Astrocyte of the spinal cord (primary cell): ENCODE results near the gene STX16.
"Not testable (repeated sequence)": the region's sequence is repeated elsewhere in the genome, so short reads cannot be mapped to it uniquely, and the experiment has no call there.

Experiments
- DNase-seq: peaks from one replicate; pipeline ENCODE4 v3.0.0; 2011; ENCODE audit warnings: low read depth, low spot score
- H3K4me3 ChIP-seq: 2 replicates; pipeline ENCODE4 v1.5.1; 2011; ENCODE audit warnings: low read depth, mild to moderate bottlenecking, low read length, moderate library complexity
- in situ Hi-C: cut with HindIII; loops from 2 replicates; pipeline ENCODE4 v1.10.0; 2017; ENCODE audit warnings: low sequenced_read_pairs
- TF ChIP-seq, protein P1 (sequence below): IDR thresholded peaks from 2 replicates; pipeline ENCODE4 v1.5.1; 2012; ENCODE audit warnings: low read depth, mild to moderate bottlenecking, low read length, inconsistent platforms

STX16 gene

DNA sequence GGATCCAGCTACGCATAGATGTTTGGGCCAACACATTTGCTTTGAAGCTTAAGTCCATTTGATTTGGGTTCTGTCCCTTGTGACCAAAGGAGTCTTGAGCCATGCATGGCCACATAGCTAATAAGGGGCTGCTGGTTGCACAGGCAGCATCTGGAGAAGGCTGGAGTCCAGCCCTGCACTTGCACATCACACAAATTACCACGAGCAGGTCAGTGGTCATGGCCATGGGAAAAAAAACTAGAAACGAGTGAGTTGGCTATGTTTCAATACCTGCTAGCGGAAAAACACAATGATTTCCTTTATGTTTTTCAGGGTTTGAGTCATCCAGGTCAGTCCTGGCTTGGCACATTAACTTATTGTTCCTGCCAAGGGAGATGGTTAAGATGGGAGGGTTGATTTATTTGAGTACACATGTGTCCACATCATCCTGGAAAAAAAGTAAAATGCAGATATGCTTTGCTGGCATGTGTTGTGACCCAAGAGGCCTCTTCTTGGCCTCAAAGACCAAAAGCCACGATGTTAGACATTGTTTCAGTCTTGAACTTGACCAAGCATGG, 5.6 kb upstream of the STX16 start:
- TF ChIP-seq, protein P1, sequence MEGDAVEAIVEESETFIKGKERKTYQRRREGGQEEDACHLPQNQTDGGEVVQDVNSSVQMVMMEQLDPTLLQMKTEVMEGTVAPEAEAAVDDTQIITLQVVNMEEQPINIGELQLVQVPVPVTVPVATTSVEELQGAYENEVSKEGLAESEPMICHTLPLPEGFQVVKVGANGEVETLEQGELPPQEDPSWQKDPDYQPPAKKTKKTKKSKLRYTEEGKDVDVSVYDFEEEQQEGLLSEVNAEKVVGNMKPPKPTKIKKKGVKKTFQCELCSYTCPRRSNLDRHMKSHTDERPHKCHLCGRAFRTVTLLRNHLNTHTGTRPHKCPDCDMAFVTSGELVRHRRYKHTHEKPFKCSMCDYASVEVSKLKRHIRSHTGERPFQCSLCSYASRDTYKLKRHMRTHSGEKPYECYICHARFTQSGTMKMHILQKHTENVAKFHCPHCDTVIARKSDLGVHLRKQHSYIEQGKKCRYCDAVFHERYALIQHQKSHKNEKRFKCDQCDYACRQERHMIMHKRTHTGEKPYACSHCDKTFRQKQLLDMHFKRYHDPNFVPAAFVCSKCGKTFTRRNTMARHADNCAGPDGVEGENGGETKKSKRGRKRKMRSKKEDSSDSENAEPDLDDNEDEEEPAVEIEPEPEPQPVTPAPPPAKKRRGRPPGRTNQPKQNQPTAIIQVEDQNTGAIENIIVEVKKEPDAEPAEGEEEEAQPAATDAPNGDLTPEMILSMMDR: no peak
- peak; percentile 89 for DNase-seq
- in situ Hi-C loops: no loop called here
- H3K4me3 ChIP-seq: no peak overlapping the region

DNA sequence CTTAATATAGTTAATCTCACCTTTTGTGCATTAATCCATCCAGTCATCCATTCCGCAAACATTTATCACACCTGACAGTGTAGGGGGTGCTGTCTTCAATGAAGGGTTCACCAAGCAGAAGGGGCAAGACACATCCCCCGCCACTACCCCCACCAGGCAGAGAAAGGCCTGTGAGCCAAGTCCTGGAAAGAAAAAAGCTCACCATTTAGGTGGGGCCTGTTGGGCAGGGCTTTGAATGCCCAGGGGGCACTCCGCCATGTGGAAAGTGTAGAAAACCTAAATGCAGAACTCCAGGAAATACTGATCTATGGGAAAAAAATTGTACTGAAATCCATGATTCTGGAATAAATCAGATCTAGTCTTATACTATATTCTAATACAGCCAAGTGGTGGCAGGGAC, 4.8 kb upstream of the STX16 start:
- in situ Hi-C loops: no loop called here
- no peak overlapping the region for H3K4me3 ChIP-seq
- DNase-seq: no peak
- TF ChIP-seq, protein P1: no peak

DNA sequence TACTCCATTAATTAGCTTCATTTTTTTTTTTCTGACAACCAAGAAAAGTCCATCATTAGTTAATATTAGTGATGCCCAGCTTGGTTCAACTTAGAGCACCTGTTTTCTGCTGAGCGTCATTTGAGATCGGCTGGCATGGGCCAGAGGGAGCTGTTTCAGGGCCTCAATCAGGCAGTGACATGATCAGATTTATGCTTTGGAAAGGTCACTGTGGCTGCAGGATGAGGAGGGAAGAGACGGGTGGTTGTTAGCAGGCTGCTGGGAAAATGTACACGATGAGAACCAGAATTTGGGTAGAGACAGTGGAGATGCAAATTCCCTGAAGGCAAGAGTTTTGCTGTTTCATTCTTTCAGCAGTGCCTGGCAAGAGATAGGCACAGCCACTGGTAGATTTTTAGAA, 4.4 kb upstream of the STX16 start:
- TF ChIP-seq, protein P1: no peak
- H3K4me3 ChIP-seq: no peak overlapping the region
- no peak for DNase-seq
- in situ Hi-C loops: no loop called here

DNA sequence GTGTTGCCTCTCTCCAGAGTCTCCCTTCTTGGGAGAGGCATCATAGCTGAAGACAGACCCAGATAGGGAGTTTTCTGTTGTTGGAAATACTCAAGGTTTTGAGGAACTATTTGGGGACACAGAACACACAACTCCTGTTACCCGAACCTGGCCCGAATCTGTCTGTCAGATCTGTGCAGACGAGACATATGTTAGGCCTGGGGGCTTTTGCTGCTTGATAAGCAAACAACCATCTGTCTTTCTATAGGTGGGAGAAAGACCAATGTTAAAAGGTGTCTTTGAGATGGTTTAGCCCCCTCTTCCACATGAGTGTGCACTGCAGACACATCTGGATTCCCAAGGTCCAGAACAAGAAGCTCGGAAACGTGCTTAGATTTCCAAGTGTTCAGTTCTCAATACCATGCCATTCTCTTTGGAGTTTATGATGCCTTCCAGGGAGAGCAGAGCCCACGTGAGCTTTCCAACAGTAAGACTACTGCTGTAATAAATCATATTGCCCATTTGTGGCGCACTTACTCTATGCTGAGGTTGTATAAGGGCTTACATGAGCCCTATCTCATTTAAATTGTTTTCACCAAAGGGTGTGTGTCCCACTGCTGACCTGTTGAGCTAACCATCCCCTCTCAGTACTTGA, 3.8 kb upstream of the STX16 start:
- no peak overlapping the region for H3K4me3 ChIP-seq
- TF ChIP-seq, protein P1: no peak
- DNase-seq: no peak
- in situ Hi-C loops: no loop called here

DNA sequence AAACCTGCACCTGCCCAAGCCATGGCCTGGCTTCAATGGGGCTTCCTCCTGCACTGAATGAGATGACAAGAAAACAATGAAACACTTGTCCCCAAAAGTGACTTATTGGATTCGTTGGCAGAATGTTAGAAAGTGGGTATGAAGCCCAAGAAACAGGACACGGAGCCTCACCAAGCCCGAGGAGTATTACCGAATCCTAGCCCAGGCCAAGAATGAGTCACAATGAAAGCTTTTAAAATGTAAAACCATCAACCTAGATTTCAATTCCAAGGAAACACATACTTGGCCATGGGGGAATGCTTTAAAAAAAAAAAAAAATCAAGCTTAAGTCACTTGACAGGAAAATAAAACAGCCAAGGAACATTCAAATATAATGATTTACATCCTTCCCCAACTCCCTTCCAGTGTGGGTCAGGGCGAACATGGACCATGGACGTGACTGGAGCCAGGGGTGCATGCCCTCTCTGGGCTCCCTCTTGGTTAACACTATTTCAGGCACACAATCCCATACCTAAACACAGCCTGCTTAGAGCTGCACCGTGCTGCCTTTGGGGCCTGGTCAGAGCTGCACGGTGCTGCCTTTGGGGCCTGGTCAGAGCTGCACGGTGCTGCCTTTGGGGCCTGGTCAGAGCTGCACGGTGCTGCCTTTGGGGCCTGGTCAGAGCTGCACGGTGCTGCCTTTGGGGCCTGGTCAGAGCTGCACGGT, 3.1 kb upstream of the STX16 start:
- TF ChIP-seq, protein P1: no peak
- H3K4me3 ChIP-seq: no peak overlapping the region
- in situ Hi-C loops: no loop called here
- peak; percentile 89 for DNase-seq

DNA sequence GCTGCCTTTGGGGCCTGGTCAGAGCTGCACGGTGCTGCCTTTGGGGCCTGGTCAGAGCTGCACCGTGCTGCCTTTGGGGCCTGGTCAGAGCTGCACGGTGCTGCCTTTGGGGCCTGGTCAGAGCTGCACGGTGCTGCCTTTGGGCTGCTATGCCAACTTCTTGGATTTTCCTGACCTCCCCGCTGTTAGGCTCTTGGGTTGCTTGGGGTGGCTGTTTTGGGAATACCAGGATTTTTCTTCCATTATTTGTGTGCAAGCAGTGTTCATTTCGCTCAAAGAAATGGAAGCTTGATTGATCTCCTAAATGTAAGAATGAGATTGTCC, 2.6 kb upstream of the STX16 start:
- DNase-seq, H3K4me3 ChIP-seq, in situ Hi-C loops: not testable (repeated sequence)

DNA sequence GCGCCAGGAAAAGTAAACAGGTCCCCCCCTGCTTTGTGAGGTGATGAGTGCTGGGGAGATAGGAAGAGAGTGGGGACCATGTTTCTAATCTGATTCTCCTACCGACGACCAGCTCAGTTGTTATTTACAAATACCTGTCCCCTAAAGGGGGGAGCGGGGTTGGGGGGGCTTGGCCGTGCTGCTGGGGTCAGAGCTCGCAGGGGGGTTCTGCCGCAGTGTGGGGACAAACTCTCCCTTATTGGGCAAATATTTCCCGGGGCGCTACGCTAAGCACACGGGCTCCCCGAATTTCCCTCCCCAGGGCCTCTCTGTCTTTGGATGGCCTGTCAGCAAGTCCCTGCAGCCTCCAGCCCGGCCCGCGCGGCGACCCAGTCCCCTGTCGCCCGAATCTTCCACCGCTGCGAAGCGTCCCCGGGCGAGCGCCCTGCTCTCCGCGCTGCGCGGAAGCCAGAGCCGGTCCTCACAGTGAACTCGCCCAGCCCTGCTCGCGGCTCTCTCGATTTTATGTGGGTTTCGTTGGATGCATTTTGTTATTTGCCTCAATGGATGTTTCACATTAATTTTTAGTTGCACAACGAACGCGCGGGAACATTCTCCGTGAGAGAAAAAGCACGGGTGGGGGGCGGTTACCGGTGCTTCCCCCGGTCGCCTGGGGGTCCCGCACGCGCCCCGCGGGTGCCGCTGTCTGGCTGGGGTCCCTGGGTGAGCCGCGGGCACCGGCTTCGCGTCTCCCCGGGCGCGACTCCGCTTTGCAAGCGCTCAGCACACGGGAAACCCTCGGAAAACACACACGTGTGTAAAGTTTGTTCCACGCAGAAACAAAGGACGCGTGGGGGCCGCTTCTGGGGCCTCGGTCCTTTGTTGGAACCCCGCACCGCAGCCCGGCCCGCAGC, 1.5 kb upstream of the STX16 start:
- H3K4me3 ChIP-seq: no peak overlapping the region
- TF ChIP-seq, protein P1: no peak
- no peak for DNase-seq
- in situ Hi-C loops: loop anchor here (25.0 kb wide), 1 partner anchor 412 kb away; the partner anchor contains the start of gene ANKRD60
